GM18502 (cell line): Measurements from ENCODE around the gene ENTPD2.
"Not testable (repeated sequence)": the region's sequence is repeated elsewhere in the genome, so short reads cannot be mapped to it uniquely, and the experiment has no call there.

Experiments
- ATAC-seq: cut with Tn5 transposase; IDR thresholded peaks from one replicate; pipeline ENCODE4 v1.9.1; 2021; ENCODE audit warnings: mild to moderate bottlenecking; ENCODE audit not compliant: unreplicated experiment, poor library complexity

ENTPD2 gene

DNA sequence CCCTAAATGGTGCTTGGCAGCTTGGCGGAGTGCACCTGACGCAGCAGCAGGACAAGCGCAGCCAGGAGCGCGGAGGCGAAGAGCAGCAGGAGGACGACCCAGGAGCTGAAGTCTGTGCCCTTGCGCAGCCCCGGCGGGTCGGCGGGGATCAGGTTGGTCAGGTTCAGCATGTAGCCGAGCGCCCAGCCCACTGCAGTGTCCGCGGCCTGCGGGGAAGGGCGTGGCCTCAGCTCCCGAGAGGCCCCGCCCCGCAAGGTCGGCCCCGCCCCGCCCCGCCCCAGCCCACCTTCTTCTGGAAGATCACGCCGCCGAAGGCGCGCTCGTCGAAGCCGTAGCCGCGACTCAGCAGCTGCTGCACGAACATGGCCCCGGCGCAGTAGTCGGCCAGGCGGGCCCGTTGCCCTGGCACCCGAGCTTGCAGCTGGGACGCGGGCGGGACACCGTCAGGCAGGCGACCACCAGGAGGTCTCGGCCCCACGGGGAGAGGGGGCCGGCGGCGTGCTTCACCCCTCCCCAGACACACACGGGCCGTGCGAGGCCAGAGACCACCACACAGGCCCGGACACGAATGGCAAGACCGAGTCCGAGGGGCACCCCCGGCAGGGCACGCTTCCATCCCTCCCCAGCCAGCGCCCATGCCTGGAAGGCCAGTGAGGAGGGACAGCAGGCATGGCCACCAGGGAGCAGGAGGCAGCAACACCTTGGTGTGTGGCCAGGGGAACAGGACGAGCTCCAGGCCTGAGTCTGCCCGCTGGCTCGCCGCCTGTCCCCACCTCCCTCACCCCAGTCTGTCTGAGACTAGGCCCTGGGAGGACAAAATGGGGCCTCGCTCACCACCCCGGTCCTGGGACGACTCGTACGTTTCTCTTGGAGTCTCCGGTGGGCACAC, 5.0 kb downstream of the ENTPD2 start:
- no peak for ATAC-seq

DNA sequence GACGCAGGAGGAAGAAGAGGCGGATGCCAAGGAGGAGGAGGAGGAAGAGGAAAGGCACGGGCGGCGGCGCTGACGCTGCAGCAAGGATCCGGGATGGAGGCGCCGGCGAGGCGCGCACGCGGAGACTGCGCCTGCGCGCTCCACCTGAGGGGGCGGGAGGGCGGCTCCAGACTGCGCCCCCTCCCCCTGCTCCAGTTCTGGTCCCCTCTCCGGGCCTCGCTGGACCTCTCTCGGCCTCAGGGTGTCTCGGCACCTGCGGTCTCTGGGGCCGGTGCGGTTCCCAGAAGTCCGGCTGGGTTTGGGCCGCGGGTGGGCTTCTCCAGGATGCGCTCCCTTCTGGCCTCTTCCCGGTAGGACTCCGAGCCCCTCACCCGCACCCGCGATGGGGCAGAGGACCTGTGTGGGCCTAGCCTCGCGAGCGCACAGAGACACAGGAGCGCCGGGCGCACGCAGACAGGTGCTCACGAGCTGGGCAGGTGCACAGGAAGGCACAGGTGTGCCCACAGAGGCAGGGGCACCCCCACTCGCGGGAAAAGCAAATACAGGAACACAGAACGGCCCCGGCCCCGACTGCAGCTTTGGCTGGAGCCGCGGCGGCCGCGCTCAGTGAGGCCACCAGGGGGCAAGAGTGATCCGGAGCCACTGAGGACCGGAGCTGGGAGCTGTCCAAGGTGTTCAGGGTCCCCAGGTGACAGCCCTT, 7.6 kb downstream of the ENTPD2 start, which contains the start of gene NPDC1:
NPDC1 (minus strand) TSS at position 90 of the 700 bp plus-strand sequence. CDS start 188 bp downstream, outside the sequence.
- peak; percentile 50 for ATAC-seq

DNA sequence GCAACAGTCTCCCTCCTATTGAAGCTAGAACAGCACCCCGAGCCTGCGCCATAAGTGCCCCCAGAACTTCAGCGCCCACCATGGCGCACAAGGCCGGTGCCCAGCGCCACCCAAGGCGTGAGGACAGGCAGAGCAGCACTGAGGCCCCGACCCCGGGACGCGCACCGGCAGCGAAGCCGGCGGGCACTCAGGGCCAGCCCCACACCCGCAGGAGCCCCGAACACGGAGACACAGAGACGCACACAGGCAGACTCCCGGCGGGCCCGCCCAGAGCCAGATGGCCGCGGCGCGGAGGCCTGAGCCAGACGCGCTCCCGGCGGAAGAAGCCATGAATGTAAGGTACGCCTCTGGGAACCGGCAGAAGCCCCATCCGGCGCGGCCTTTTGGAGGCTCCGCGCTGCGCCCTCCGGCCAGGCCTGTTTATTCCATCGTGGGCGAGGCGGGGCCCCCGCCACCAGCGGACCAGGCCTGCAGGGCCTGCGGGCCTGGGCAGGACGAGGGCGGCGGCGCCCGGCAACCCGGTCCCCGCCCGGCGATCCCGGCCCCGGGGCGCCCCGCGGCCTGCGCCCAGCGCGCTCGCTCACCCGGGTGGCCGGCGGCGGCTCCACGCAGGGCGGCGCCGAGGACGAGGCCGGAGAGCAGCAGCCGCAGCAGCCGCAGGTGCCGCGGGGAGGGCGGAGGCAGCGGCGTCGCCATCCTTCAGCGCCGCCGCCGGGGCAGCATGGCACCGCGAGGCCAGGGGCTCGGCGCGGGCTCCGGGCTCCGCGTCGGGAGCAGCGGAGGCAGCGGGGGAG, 8.4 kb downstream of the ENTPD2 start:
- no peak for ATAC-seq

DNA sequence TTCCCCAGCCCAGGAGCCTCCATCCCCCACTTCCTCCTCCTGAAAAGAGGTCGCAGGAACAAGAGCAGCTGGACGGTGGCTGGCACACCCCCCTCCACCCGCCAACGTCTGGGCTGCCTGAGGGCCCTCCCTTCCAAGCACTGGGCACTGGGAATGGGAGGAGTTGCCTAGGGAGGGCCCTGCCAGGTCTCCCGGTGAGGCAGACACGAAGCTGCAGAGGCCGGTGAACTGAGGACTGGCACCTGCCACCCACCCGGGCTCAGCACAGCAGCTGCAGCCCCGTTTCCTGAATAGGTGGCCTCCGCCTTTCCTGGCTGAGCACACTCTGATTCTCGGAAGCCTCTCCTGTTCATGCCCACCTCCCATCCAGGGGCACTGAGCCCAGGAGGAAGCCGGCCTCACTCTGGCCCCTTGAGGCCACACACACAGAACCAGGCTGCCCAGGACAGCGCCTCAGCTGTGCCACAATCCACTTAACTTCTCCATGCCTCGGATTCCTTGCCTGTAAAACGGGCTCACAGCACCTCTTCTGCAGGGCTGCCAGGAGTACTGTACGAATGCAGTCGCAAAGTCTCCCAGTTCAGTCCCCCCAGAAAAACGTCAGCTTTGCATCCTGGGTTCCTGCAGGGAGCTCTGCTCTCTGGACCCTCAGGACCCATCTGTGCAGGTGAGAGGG, 9.2 kb downstream of the ENTPD2 start:
- no peak for ATAC-seq

DNA sequence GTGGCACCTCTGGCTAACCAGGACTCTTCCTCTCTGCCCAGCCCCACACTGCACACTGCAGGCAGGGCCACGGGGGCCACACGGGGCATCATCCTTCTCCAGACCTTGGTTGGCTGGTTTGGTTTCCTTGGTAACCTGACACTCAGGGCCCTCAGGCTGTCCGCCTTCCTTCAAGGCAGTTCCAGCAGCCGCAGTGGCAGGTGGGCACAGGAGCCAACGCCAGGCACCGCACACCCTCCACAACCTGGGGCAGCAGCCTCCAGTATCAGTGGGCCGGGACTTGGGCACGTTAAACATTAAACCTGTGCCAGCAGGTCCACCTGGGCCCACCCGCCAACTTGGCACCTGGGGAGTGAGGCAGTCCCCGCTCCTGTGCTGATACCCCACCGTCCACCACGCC, 9.8 kb downstream of the ENTPD2 start:
- no peak for ATAC-seq

DNA sequence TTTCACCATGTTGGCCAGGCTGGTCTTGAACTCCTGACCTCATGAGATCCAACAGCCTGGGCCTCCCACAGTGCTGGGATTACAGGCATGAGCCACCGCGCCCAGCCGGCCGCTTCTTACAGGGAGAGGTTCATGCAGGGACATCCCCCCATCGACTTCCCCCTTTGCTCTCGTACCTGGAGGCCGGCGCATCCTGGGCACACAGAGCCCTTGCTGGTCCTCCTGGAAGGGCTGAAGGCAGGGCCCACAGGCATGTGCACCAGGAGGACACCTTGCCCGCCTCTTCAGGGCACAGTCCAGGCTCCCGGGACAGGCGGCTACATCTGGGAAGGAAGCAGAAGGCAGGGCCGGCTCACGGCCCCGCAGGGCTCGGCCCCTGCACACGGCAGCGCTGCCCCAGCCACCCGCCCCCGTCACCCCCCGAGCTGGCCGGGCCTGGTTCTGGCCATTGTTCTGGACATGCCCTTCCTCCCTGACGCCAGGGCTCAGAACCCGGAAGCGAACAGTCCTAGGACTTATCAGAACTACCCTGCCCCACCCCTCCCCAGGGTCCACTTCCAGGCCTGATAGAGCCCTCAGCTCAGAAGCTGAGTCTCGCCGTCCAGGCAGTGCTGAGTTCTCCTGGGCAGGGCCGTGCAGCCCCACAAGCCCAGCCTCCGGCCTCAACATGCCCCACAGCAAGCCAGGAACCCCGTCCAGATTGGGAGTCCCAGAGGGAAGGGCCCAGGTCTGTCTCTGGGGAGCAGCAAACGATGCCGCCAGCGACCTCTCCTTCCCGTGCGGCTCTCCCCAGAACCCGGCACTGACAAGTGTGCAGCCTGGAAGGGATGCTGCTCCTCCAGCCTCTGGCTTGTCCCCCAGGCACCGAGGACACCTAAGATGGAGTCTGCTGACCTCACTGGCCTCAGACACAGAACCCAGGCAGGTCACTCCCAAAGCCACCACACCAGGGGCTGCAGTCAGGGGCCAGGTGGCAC, 10.8 kb downstream of the ENTPD2 start:
- no peak for ATAC-seq

DNA sequence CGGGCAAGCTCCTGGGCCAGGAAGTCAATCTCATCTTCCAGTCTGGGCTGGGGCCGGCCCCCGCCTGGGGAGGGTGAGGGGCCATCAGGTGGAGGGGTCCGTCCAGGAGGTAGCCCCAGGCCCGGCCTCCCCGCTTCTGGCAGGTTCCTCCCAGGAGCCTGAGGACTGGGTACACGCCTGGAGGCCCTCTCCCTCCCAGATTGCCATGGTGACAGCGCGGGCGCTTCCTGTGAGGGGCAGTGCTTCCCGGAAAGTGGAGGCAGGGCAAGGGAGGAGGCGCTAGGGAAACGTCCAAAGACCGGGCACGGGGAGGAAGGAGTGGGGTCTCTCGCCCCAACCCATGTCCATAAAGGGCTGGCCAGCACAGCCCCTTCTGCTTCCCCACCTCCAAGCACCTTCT, 12.7 kb downstream of the ENTPD2 start:
- no peak for ATAC-seq

DNA sequence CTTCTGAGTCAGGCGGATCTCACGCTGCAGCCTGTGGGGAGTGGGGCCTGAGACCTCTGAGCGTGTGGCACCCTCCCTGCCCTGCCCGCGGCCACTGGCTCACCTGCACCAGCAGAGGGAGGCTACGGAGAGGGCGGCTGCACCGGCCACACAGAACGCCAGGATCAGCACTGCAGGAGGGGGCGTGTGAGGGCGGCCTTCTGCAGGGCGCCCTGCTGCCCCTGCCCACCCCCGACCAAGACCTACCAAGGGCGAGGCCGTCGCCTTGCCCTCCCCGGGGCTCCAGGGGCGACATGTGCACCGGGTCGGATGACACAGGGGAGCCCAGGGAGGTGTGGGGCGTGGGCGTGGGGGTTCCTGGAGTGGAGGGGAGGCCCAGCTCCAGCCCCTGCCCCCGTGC, 13.3 kb downstream of the ENTPD2 start:
- ATAC-seq = no peak

DNA sequence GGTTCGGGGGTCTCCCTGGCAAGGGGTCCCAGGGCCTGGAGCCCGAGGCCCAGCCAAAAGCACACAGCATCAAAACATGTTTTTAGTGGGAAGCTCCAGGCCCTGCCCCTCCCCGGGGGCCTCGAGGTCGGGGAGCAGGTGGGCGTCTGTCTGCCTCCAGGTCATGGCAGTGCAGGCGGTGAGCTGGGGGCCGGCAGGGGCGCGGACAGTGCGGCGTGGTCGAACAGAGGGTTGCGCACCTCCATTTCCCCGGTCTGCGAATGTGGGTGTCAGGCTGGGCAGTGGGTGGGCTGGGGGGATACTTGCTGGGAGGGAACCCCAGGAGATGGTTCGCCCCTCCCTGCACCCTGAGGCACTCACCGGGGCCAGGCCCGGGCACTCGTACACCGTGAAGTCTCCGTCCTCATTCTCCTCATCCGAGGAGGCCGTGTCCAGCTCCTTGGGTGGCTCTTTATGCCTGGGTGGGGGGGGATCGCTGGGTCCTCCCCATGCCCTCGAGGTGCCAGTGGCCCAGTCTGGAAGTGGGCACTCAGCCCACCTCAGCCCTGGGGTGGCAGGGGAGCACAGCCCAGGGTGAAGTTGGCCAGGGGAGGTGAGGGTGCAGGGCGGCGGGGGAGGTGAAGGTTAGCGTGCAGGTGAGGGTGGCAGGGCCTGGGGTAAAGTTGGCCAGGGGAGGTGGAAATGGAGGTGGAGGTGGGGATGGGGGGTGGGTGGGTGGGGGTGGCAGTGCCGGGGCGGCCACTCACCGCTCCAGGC, 14.1 kb downstream of the ENTPD2 start:
- no peak for ATAC-seq

DNA sequence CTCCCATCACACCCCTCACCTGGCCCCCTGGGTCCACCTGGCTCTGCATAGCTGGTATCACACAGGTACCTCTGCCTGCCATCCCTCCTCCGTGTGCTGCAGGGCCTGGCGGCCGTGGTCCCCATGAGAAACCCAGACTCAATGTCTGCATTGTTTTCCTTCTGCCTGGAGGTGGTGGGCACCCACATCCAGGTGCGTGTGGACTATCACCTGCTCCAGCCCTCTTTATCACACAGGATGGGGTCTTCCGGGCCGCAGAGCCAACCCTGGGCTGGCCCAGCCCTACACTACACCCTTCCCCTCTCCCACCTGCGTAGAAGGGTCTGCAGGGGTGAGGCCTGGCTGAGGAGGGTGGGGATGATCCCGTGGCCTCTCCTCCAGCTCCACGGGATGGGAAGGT, 14.9 kb downstream of the ENTPD2 start:
- no peak for ATAC-seq

DNA sequence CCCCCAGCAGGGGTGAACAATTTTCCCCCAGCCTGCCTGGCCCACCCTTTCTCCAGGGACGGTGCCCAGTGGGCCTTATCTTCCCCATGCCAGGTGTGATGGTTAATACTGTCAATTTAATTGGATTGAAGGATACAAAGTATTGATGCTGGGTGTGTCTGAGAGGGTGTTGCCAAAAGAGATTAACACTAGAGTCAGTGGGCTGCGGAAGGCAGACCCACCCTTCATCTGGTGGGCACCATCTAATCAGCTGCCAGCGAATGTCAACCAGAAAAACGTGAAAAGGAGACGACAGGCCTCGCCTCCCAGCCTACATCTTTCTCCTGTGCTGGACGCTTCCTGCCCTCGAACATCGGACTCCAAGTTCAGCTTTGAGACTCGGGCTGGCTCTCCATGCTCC, 16.4 kb downstream of the ENTPD2 start:
- ATAC-seq = no peak

DNA sequence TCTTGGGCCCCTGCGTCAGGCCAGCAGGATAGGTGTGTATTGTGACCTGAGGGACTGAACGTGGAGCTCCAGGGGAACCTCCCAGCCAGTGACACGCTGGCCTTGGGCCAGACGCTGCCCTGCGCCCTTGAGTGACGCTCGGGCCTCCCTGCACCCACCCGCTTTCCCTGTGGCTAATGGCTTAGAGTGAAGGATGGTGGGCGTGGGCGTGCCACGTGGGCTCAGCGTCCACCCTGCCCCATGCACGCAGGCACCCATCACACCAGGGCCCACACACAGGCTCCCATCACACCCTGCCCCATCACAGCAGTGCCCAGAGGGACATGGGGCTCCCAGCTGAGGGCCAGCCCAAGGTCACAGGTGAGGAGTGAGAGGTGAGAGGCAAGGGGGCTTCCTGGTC, 16.8 kb downstream of the ENTPD2 start:
- no peak for ATAC-seq

DNA sequence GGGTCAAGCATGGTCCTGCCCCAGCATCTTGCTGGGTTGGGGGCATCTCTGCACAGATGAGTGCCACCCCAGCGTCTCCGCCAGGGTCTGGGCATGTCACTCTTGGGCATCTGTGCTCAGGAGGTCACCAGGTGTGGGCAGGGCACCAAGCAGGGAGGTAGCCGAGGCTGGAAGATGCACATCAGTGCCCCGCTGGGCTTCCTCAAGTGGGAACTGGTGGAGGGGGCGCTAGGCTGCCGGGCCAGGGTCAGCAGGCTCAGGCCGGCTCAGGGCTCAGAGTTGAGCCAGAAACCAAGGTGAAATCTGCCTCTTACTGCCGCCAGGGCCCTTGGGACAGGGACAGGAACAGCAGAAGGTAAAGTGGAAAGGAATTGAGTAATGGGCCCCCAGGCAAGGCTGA, 17.9 kb downstream of the ENTPD2 start:
- no peak for ATAC-seq

DNA sequence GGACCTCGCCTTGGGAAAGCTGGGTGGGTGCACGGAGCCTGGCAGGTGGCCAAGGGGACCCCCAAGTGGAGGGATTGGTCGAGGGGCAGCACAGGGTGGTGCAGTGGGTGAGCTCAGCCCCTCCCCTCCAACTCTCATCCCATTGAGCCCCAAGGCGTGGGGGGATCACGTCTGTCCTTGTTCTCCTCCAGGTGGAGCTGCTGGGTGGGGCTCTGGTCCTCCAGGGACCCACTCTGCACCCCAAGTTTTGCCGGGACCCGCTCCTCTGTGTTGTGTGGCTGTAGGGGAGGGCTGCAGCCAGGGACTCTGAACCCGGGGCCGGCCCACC, 18.4 kb downstream of the ENTPD2 start:
- ATAC-seq = no peak

DNA sequence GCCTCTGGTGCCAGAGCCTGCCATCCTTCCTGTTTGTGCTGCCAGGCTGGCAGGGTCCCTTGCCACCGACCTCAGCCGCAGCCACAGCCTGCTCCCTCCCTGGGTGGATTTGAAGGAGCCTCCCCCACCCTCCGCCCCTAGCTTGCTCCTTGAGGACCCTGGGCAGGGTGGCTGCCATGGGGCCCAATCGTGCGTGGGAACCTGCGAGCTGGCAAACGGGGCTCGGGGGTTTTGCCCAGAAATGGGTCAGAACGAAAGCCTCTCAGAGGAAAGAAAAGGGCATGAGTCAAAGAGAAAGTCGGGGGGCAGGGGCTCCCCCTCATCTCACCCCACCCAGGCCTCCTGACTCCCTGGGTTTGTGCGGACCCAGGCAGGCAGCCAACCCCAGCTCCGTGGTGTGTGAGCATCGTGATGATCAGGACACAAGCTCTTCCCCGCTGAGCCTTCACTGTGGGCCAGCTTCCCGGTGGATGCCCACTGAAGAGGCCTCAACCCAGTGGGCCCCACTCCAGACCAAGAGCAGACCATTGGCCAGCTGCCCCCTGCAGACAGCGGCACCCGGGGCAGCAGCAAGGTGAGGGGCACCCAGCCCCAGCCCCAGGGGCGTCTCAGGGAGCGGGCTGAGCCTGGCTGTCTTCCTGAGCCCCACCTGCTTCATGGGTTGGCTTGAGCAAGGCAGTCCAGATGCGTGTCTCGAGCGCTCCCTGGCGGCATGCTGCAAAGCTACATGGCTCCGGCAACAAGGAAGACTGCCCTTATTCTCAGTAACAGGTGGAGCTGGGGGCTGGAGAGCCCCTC, 19.0 kb downstream of the ENTPD2 start:
- ATAC-seq = peak; percentile 57

DNA sequence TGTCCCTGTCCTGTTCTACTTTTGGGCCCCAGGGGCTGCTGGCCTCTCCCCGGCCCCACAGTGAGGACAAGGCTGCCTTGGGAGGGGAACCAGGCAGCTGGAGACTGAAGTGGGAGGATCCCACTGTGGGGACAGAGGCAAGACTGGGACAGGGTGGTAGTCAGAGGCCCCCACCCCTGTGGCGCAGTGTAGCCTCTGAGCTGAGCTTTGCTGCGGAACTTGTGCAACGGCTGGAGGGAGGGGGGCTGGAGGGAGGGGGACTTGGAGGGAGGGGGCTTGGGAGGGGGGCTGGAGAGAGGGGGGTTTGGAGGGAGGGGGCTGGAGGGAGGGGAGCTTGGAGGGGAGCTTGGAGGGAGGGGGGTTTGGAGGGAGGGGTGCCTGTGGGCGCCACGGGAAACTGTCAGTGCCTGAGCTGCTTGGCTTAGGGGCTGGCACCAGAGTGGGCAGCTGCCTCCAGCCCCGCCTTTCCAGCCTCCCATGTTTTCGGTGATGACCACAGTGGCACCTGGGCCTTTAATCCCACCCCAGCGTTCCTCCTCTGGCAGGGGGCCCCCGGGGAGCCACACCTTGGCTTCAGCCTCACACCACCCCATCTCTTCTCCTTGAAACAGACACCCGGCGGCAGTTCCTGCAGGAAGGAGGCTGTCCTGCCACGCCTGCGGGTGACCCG, 19.7 kb downstream of the ENTPD2 start:
- ATAC-seq = no peak

DNA sequence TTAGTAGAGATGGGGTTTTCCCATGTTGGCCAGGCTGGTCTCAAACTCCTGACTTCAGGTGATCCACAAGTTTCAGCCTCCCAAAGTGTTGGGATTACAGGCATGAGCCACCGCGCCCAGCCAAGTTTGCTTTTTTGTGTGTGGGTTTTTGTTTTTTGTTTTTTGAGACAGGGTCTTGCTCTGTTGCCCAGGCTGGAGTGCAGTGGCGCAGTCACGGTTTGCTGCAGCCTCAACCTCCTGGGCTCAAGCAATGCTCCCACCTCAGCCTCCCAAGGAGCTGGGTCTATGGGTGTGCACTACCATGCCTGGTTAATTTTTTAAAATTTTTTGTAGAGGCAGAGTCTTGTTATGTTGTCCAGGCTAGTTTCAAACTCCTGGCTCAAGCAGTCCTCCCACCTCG, 20.4 kb downstream of the ENTPD2 start:
- ATAC-seq = not testable (repeated sequence)
